Activated CD4-positive, alpha-beta T cell treated with anti-CD3 and anti-CD28 coated beads for 48 hours (primary cell): Measurements from ENCODE around the gene PBXIP1.
"Not testable (repeated sequence)": the region's sequence is repeated elsewhere in the genome, so short reads cannot be mapped to it uniquely, and the experiment has no call there.

Experiments
- DNase-seq: peaks from one replicate; pipeline ENCODE4 v3.0.0-alpha.2; 2020

PBXIP1 gene

GRCh38 chr1:154994591-154994990 is 38.7 kb upstream of the PBXIP1 start:
- no peak for DNase-seq

DNA sequence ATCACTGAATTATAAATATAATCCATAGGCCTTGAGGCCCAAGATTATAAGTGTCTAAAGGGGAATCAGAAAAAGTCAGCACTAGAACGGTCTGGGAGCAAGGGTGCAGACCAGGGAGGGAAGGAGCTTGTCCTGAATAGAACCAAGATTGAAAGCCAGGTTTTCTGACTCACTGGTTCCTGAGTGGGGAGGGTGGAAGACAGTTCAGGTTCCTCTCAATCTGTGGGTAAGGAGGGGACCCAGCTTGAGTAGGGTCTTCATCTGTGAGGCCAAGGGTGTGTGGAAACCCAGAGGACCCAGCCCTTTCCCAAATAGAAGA is 38.3 kb upstream of the PBXIP1 start:
- no peak for DNase-seq

DNA sequence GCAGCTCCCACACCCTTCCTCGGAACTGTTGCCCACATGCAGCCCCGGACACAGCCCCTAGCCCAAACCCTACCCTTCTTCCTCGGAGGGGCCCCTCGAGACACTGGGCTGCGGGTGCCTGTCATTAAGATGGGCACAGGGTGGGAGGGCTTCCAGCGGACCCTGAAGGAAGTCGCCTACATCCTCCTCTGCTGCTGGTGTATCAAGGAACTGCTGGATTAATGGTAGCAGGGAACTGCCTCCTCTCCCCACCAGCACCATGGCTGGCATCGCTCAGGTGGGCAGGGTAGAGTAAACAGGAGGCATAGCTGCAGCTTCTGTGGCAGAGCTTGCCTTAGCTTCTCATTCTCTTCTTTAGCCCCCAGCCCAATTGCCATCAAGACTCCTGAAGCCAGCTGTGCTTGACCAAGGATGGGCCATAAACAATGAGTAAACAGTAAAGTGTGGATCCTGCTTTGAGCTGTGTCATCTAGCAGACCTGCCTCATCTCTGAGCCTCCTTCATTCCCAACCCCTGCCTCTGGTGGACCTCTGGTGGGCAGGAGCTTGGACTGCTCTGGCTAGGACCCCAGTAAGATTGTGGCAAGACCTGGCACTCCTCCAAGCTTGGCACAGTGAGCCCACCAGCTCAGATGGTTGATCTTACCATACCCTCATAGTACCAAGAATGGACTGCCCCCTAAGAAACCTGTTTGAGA is 37.8 kb upstream of the PBXIP1 start, which contains the start of gene LENEP:
Gene LENEP (plus strand): TSS at position 15 of the 697 bp plus-strand sequence. CDS start 22 bp downstream, at position 37.
- no peak for DNase-seq

DNA sequence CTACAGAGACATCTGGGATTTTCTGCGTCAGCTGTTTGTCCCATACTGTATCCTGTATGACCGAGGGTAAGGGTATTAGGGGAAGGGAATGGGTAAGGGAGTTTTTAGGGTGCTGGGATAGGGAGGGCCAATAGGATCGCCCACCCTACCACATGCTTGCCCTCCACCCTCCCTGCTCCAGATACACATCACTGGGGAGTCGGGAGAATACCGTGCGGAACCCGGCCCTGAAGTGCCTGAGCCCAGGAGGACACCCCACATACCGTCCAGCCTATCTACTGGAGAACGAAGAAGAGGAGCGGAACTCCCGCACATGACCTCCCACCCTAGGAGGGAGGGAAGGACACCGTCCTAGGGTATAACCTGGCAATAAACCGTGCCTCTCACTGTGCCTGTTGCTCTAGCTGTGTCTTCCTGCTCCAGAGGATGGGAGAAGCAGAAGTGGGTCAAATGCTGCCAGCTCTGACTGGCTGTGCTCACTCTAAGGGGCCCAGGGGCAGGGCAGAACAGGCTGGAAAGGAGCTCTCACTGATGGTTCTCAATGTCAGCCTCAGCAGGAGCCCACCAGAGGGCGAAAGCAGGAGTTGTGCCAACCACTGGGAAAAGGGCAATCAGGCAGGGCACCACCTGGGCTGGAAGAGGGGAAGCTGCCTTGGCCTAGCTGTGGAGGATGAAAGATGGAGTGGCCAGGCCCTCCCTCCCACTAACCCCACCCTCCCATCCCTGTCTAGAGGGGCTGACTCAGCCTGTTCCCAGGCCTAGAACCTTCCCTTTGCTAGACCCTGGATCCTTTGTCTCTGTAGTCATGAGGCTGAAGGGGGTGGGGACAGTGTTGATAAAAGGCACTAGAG is 37.0 kb upstream of the PBXIP1 start:
- DNase-seq: no peak

DNA sequence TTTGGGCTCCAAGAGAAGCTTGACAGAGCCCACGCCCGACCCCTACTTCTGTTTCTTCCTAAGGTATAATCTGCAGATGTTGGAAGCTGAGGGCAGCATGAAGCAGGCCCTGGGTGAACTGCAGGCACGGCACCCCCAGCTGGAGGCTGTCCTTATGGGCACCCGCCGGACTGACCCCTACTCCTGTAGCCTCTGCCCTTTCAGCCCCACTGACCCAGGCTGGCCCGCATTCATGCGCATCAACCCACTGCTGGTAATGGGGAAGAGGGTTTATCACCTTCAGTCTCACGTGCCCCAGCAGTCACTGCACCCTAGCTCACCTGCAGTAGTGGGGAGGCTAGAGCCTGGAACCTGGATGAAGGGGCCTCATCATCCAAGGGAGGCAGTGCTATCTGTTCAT is 34.4 kb upstream of the PBXIP1 start:
- DNase-seq: no peak

DNA sequence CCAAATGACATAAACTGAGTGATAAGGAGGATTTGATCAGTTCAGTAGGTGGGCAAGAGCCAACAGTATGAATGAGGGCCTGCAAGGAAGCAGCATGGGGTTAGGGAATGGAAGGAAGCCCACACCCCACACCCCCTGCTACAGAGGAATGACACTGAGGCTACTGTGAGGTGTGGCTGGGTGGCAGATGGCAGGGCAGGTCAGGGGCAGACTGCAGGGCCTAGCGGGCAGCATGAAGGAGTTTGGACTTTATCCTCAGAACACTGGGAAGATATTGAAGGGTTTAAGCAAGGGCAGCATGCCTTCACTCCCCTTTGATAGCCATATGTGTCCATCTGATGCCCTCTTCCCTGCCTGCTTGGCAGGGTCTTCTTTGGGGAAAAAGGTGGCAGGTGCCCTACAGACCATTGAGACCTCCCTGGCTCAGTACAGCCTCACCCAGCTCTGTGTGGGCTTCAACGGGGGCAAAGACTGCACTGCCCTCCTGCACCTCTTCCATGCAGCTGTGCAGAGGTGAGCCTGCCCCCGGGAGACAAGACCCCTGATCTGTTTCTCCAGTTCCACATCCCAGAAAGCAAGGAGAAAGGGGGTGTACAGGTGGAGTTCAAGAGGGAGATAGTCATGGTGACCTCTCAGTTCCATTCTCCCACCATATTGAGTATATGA is 33.4 kb upstream of the PBXIP1 start:
- DNase-seq: no peak

DNA sequence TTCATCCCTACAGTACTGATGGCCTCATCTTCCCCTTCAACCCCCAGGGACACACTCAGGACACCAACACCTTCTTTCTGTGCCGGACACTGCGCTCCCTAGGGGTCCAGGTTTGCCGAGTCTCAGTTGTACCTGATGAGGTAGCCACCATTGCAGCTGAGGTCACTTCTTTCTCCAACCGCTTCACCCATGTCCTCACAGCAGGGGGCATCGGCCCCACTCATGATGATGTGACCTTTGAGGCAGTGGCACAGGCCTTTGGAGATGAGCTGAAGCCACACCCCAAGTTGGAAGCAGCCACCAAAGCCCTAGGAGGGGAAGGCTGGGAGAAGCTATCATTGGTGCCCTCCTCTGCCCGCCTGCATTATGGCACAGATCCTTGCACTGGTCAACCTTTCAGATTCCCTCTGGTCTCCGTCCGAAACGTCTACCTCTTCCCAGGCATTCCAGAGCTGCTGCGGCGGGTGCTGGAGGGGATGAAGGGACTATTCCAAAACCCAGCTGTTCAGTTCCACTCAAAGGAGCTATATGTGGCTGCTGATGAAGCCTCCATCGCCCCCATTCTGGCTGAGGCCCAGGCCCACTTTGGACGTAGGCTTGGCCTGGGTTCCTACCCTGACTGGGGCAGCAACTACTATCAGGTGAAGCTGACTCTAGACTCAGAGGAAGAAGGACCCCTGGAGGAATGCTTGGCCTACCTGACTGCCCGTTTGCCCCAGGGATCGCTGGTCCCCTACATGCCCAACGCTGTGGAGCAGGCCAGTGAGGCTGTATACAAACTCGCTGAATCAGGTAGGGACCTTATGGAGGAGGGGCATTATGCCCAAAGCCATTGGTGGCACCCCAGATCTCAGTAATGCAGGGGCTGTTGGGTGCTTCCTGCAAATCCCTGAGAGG is 32.4 kb upstream of the PBXIP1 start:
- no peak for DNase-seq

- no peak for DNase-seq
Measured at GRCh38 chr1:154987326-154987725, 31.4 kb upstream of the PBXIP1 start.

DNA sequence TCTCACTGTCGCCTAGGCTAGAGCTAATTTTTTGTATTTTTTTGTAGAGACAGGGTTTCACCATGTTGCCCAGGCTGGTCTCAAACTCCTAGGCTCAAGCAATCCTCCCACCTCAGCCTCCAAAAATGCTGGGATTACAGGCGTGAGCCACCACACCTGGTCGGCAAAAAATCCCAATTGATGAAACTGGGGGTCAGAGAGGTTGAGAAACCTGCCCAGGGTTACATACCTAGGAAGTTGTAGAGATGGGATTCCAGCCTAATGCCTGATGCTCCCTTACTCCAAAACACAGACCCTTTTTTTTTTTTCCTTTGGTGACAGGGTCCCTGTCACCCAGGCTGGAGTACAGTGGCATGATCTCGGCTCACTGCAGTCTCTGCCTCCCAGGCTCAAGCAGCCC is 30.8 kb upstream of the PBXIP1 start:
- not testable (repeated sequence) for DNase-seq

DNA sequence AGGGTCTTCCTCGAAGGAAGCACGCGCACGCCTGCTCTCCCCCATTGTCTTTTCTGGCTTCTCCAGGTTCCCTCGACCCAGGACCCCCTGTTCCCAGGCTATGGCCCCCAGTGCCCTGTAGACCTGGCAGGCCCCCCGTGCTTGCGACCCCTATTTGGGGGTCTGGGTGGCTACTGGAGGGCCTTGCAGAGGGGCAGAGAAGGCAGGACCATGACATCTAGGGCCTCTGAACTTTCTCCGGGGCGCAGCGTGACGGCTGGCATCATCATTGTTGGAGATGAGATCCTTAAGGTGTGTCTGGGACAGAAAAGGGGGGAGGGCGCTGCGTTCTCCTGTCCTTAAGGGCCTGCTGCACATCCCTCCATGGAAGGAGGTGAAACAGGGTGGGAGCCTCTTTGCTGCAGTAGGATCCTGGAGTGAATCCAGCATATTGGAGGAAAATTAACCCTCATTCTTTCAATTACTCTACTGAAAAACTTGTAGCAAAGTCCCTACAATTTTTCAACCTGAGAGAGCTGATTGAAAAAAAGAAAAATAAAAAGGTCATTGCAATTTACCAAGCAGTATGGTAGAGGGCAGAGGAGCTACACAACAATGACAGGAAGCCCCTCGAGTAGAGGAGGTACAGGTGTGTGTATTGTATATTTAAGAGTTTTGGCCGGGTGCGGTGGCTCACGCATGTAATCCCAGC is 28.0 kb upstream of the PBXIP1 start:
- DNase-seq: peak; percentile 18

- DNase-seq: peak; percentile 98
Measured at GRCh38 chr1:154982897-154983648, 27.2 kb upstream of the PBXIP1 start, which contains the start of gene FLAD1. TSS of gene FLAD1 (plus strand) at chr1:154983344. CDS start at chr1:154983695, 351 bp downstream.

GRCh38 chr1:154982341-154982740 is 26.4 kb upstream of the PBXIP1 start:
- DNase-seq: no peak

DNA sequence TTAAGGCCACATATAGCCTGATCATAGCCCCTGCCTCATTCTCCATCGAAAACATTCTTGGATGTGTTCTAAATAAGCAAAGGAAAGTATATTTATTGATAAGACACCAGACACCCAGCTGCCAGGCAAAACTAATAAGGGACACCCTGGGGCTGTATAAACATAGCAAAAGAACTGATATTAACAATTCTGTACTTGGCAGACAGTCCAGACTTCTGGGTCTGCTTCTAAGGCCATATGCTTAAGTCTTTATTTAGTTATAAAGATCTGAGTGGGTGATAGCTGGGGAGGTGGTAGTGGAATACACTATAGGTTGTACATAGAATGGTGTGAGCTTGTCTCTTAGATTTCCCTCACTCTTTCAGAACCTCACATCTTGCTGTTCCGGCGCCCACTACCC is 22.5 kb upstream of the PBXIP1 start:
- no peak for DNase-seq

DNA sequence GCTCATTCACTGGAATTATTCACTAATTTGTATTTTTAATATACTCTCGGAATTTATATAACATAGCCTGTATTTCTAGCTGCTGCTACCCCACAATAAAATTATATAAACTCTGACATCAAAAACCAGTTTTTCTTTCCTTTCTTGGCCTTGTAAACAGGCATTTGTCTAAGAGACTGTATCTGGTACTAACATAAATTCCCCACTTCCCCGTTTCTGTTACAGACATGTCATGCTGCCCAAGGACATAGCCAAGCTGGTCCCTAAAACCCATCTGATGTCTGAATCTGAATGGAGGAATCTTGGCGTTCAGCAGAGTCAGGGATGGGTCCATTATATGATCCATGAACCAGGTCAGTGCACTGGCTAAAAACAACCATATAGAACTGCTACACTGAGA is 21.9 kb upstream of the PBXIP1 start:
- DNase-seq: not testable (repeated sequence)

DNA sequence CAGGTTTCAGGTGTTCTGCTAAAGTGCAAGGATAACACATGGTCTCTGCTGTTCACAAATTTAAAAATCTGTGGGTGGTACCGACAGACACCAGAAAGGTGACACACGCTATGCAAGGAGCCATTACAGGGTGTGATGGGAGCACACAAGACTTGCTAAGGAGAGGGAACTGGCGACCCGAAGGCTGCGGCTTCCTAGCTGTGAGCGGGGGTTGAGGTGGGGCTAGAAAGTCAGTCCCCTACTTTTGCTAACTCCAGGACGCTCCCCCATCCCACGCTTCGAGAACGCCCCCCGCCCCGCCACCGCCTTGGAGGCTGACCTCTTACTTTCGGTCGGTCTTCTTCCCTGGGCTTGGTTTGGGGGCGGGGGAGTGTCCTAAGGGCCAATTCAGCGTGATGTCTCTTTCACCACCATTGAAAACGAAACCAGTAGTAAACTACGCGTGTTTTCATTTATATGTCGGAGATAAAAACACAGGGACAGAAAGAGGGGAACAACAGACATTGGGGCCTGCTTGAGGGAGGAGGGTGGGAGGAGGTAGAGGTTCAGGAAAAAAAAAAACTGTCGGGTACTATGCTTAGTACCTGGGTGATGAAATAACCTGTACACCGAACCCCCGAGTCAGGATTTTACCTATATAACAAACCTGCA is 19.6 kb upstream of the PBXIP1 start:
- peak; percentile 73 for DNase-seq

GRCh38 chr1:154974808-154975408 is 19.0 kb upstream of the PBXIP1 start:
- DNase-seq: peak; percentile 96

- peak; percentile 97 for DNase-seq
Measured at GRCh38 chr1:154974102-154974807, 18.4 kb upstream of the PBXIP1 start, which contains the start of gene CKS1B. TSS of gene CKS1B (plus strand) at chr1:154974681. CDS start at chr1:154974746, 65 bp downstream.

DNA sequence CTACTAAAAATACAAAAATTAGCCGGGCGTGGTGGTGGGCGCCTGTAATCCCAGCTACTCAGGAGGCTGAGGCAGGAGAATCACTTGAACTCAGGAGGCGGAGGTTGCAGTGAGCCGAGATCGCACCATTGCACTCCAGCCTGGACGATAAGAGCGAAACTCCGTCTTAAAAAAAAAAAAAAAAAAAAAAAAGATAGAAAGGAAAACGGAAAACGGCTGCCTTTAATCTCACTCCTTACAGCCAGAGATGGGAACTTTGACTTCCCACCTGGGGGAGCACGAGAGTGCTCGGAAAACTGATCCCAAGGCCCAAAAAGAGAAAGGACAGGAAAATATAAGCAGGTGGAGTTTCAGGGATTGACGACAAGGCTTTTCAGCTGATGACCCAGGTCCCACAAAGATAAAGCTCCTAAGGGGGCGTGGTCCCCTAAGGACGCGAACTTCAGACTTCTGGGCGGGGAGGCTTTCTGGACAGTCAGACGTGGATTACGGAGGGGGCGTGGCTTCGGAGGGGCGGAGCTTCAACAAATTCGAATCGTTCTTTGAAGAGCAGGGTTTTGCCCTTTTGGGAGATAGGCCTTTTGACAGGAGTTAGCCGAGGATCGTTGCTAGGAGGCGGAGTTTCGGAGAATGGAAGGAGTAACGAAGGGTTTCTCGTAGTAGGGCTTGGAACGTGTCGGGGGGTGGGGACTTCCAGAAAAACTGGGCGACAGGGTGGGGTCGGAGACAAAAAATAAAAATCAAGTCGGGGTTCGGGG is 17.6 kb upstream of the PBXIP1 start:
- DNase-seq: peak; percentile 98
